A549 treated with CpdA at 1 μM for 4 hours (cell line): ENCODE results near the gene GPRASP1. TPM values are rescaled to one million over a fixed set of nuclear protein-coding genes. Genes with fewer than 3 reads are reported as not detected.

ENCODE experiments used
- total RNA-seq: library from RNA; stranded (reverse); fragments of 200-300 nt; extraction: Qiagen RNA extraction; gene quantifications from 5 replicates; pipeline ENCODE4 v1.2.3, GENCODE V29; 2022; ENCODE audit warnings: low read depth

GPRASP1 gene
- total RNA-seq, result 0.29 to 0.47 TPM (median 0.37 TPM) in 5 replicates

DNA sequence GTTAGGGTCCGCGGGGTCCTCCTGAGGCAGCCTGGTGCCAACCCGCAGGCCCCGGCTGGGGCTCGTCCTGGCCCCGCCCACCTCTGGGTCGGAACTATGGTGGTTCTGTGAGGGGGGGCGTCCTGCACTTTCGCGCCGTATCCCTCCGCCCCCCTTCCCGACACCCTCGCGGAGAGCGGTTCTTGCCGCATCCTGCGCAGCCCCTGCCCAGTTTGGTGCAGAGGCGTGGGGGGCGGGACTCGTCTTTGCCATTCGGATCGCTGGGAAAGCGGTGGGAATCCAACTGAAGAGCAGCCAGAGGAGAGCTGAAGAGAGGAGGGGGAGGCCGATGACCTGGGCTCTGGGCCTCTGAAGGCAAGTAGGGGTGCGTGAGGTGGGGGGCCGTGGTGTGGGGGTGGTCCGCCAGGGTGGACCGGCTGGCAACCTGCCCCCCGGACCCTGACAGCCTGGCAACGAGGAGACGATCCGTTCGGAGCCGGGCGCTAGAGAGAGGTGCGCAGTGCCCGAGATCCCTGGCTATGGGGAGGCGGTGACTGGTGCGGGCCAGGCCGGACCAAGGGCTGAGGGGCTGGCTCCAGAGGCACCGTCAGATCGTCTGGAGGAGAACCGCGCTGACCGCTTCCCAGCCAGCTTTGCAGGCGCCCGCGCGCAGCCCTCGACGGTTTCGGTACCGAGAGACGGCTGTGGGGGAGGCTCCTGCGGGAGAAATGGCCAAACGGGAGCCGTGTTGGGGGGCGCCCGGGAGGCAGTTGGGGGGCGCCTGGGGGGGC, at the start of gene GPRASP1:
Gene GPRASP1, plus strand, starts transcription at position 242 of the 770 bp plus-strand sequence. CDS start 2,431 bp downstream, outside the sequence.

Other genes with a start within 250 kb of the GPRASP1 start
- gene NXF2B, start 211.5 kb upstream of the GPRASP1 start, total RNA-seq, result not detected in 5 replicates
- gene TCP11X2, start 179.7 kb upstream of the GPRASP1 start, total RNA-seq, result not detected in 5 replicates
- 0.55 to 0.66 TPM (median 0.61 TPM) in 5 replicates for gene TMSB15A, start 134.7 kb upstream of the GPRASP1 start, total RNA-seq
- 7.5 to 13.8 TPM (median 9.2 TPM) in 5 replicates for gene ARMCX5, start 52.0 kb upstream of the GPRASP1 start, total RNA-seq
- 4.7 to 7.2 TPM (median 6.9 TPM) in 5 replicates for gene GPRASP2, start 61.0 kb downstream of the GPRASP1 start, total RNA-seq
- gene GPRASP3, start 69.3 kb downstream of the GPRASP1 start, total RNA-seq, result 3.2 to 4.7 TPM (median 3.9 TPM) in 5 replicates